ENCODE results near the gene ELFN2.

ELFN2 gene

GRCh38 chr22:37423283-37423682, 4.0 kb downstream of the ELFN2 start:
- no peaks in the 10 kb centered on the region for H3K4me1 ChIP-seq (ENCODE audit: low read length)

GRCh38 chr22:37421468-37421877, 5.8 kb downstream of the ELFN2 start:
- H3F3A ChIP-seq (ENCODE audit: insufficient read depth, low read length): no peaks in the 10 kb centered on the region
- no peaks in the 10 kb centered on the region for H3K36me3 ChIP-seq (replicated peaks; ENCODE audit: insufficient read depth, low read length)
- no peak overlapping the region for H3K4me3 ChIP-seq (ENCODE audit: low read length)
- H2AFZ ChIP-seq (ENCODE audit: low read length): no peak overlapping the region
- no peaks in the 10 kb centered on the region for H3K4me1 ChIP-seq (ENCODE audit: low read length)
- no peak overlapping the region for H3K27ac ChIP-seq (ENCODE audit: low read length)
- H3K4me2 ChIP-seq (ENCODE audit: low read depth, low read length): no peak overlapping the region
- DNase-seq: no peak
- H3K79me2 ChIP-seq (ENCODE audit: low read length): no peaks in the 10 kb centered on the region
- H3K9ac ChIP-seq (ENCODE audit: low read length): no peak overlapping the region
- no peaks in the 10 kb centered on the region for H3K9me3 ChIP-seq (replicated peaks; ENCODE audit: insufficient read depth, low read length)
- peaks cover 99% of the 10 kb centered on the region for H3K27me3 ChIP-seq (replicated peaks; ENCODE audit: insufficient read depth, low read length)
- no peaks in the 10 kb centered on the region for H4K20me1 ChIP-seq (ENCODE audit: insufficient read depth, low read length)
- no peaks in the 10 kb centered on the region for H3K9me2 ChIP-seq (replicated peaks; ENCODE audit: insufficient read depth, low read length)
- TF ChIP-seq EZH2 (optimal IDR thresholded peaks at IDR 0.05; ENCODE audit: low read depth, low read length): no peak
- no peak for TF ChIP-seq CTCF (IDR thresholded peaks at IDR 0.05; ENCODE audit: low read length)
- TF ChIP-seq EZH2phosphoT487 (IDR thresholded peaks at IDR 0.05; ENCODE audit: low read length): no peak

More at GRCh38 chr22:37423283-37423682, 4.0 kb downstream of the ELFN2 start:
- H3K27ac ChIP-seq (ENCODE audit: low read length): no peak overlapping the region
- no peaks in the 10 kb centered on the region for H3F3A ChIP-seq (ENCODE audit: insufficient read depth, low read length)
- H2AFZ ChIP-seq (ENCODE audit: low read length): no peak overlapping the region
- TF ChIP-seq CTCF (IDR thresholded peaks at IDR 0.05; ENCODE audit: low read length) (no peak), EZH2phosphoT487 (IDR thresholded peaks at IDR 0.05; ENCODE audit: low read length) (no peak), EZH2 (optimal IDR thresholded peaks at IDR 0.05; ENCODE audit: low read depth, low read length) (no peak)
- no peaks in the 10 kb centered on the region for H3K9me3 ChIP-seq (replicated peaks; ENCODE audit: insufficient read depth, low read length)
- no peaks in the 10 kb centered on the region for H3K36me3 ChIP-seq (replicated peaks; ENCODE audit: insufficient read depth, low read length)
- H4K20me1 ChIP-seq (ENCODE audit: insufficient read depth, low read length): no peaks in the 10 kb centered on the region
- no peak overlapping the region for H3K4me2 ChIP-seq (ENCODE audit: low read depth, low read length)
- H3K9me2 ChIP-seq (replicated peaks; ENCODE audit: insufficient read depth, low read length): no peaks in the 10 kb centered on the region
- DNase-seq: no peak
- no peak overlapping the region for H3K4me3 ChIP-seq (ENCODE audit: low read length)
- no peak overlapping the region for H3K9ac ChIP-seq (ENCODE audit: low read length)
- peaks cover 96% of the 10 kb centered on the region for H3K27me3 ChIP-seq (replicated peaks; ENCODE audit: insufficient read depth, low read length)
- no peaks in the 10 kb centered on the region for H3K79me2 ChIP-seq (ENCODE audit: low read length)

GRCh38 chr22:37420686-37421467, 6.4 kb downstream of the ELFN2 start:
- Histone ChIP-seq H3K4me3 (ENCODE audit: low read length) (no peak overlapping the region), H2AFZ (ENCODE audit: low read length) (no peak overlapping the region), H3K27ac (ENCODE audit: low read length) (no peak overlapping the region), H3K9me3 (replicated peaks; ENCODE audit: insufficient read depth, low read length) (no peaks in the 10 kb centered on the region), H3K4me1 (ENCODE audit: low read length) (no peaks in the 10 kb centered on the region), H3K9me2 (replicated peaks; ENCODE audit: insufficient read depth, low read length) (no peaks in the 10 kb centered on the region), H3K36me3 (replicated peaks; ENCODE audit: insufficient read depth, low read length) (no peaks in the 10 kb centered on the region), H4K20me1 (ENCODE audit: insufficient read depth, low read length) (no peaks in the 10 kb centered on the region), H3K9ac (ENCODE audit: low read length) (no peak overlapping the region), H3K79me2 (ENCODE audit: low read length) (no peaks in the 10 kb centered on the region), H3K4me2 (ENCODE audit: low read depth, low read length) (0 out of 2 replicates have a peak overlapping the region, but pooled peaks have one; percentile 0), H3F3A (ENCODE audit: insufficient read depth, low read length) (no peaks in the 10 kb centered on the region), H3K27me3 (replicated peaks; ENCODE audit: insufficient read depth, low read length) (peaks cover 99% of the 10 kb centered on the region)
- no peak for DNase-seq
- TF ChIP-seq EZH2 (optimal IDR thresholded peaks at IDR 0.05; ENCODE audit: low read depth, low read length) (no peak), CTCF (IDR thresholded peaks at IDR 0.05; ENCODE audit: low read length) (no peak), EZH2phosphoT487 (IDR thresholded peaks at IDR 0.05; ENCODE audit: low read length) (no peak)

All from MM.1S (cell line).